Spleen (tissue), 11 donors: Measurements from ENCODE around the gene XBP1. TPM values are rescaled to one million over a fixed set of nuclear protein-coding genes. Genes with fewer than 3 reads are reported as not detected.
"Not testable (repeated sequence)": the region's sequence is repeated elsewhere in the genome, so short reads cannot be mapped to it uniquely, and the experiment has no call there.

Experiments used
- DNase-seq: peaks from one replicate; pipeline ENCODE4 v3.0.0-alpha.2; 2020
- H3K27ac ChIP-seq, 8 donors: fragments of 200-600 bp; sonication (generic) in 7 of 8; 1 replicate in 4 of 8; 2 replicates in 4 of 8; pipeline versions ENCODE4 v1.5.0 to v1.8.0; 2016 to 2021; ENCODE audit warnings: inconsistent platforms in 4 of 8, mild to moderate bottlenecking in 4 of 8, moderate library complexity in 1 of 8
- H3K27me3 ChIP-seq, 7 donors: fragments of 200-600 bp; sonication (generic) in 6 of 7; replicated peaks in 1 of 7; 1 replicate in 4 of 7; 2 replicates in 3 of 7; pipeline versions ENCODE4 v1.5.0 to v1.8.0; 2016 to 2021; ENCODE audit warnings: inconsistent platforms in 3 of 7, mild to moderate bottlenecking in 1 of 7
- H3K36me3 ChIP-seq, 6 donors: fragments of 200-600 bp; sonication (generic) in 5 of 6; 1 replicate in 4 of 6; 2 replicates in 2 of 6; pipeline versions ENCODE4 v1.5.0 to v1.8.0; 2016 to 2021; ENCODE audit warnings: inconsistent platforms in 2 of 6
- H3K4me1 ChIP-seq, 6 donors: fragments of 200-600 bp; sonication (generic) in 5 of 6; 1 replicate in 3 of 6; 2 replicates in 3 of 6; pipeline versions ENCODE4 v1.5.0 to v1.8.0; 2016 to 2021; ENCODE audit warnings: inconsistent platforms in 3 of 6
- H3K4me3 ChIP-seq, 8 donors: fragments of 200-600 bp; sonication (generic) in 7 of 8; 1 replicate in 4 of 8; 2 replicates in 4 of 8; pipeline versions ENCODE4 v1.5.0 to v1.8.0; 2016 to 2021; ENCODE audit warnings: inconsistent platforms in 4 of 8, mild to moderate bottlenecking in 4 of 8, moderate library complexity in 2 of 8
- H3K9me3 ChIP-seq, 8 donors: fragments of 200-600 bp; sonication (generic) in 7 of 8; 1 replicate in 4 of 8; 2 replicates in 4 of 8; pipeline versions ENCODE4 v1.5.0 to v1.8.0; 2016 to 2021; ENCODE audit warnings: inconsistent platforms in 4 of 8
- CTCF ChIP-seq, 11 experiments: fragments of 200-600 bp in 7 of 11; fragments of 450-650 bp in 4 of 11; sonication (generic) in 4 of 11; IDR thresholded peaks in 8 of 11; conservative IDR thresholded peaks in 3 of 11; 1 replicate in 7 of 11; 2 replicates in 4 of 11; pipeline versions ENCODE4 v1.4.0 to v1.8.0; 2016 to 2021; ENCODE audit warnings: antibody characterized with exemption in 11 of 11, inconsistent platforms in 4 of 11, mild to moderate bottlenecking in 1 of 11
- POLR2A ChIP-seq, 3 donors: fragments of 450-650 bp; IDR thresholded peaks; one replicate each; pipeline ENCODE4 v1.5.1; 2017; ENCODE audit warnings: antibody characterized with exemption in 3 of 3, mild to moderate bottlenecking in 1 of 3
- POLR2AphosphoS5 ChIP-seq, 3 donors: sonication (generic); formaldehyde crosslinking; IDR thresholded peaks; one replicate each; pipeline ENCODE4 v1.5.1; 2017; ENCODE audit warnings: antibody characterized with exemption in 3 of 3
- WGBS, 5 donors: extraction: QIAGEN DNeasy Blood & Tissue Kit in 3 of 5; methylation state at CpG; one replicate each; pipeline versions ENCODE4 v1.1.5 to v1.1.7; 2013 to 2018; 5-methylcytosine and 5-hydroxymethylcytosine counted together
- intact Hi-C: fragments of 100-400 bp; cut with DNase I; formaldehyde crosslinking; loops from one replicate; pipeline ENCODE4 v1.15.0; 2023; ENCODE audit warnings: low total_unique reads
- polyA plus RNA-seq, 3 donors: library from polyadenylated mRNA; stranded (reverse); fragments of 200-250 nt; gene quantifications; one replicate each; pipeline ENCODE4 v1.2.1, GENCODE V29; 2013
- small RNA-seq, 4 donors: library from RNA; depleted of rRNA; stranded (forward); fragments of <200 nt; gene quantifications; one replicate each; pipeline ENCODE3, GENCODE V24; 2016
- total RNA-seq, 7 donors: library from RNA; depleted of rRNA in 3 of 7; stranded (reverse); fragments of >200 nt in 3 of 7; fragmentation: NEBNext Ultra II Directional in 4 of 7; extraction: Animal tissue kit (Norgen Biotek cat#: 25700) in 4 of 7; gene quantifications; one replicate each; pipeline versions ENCODE4 v1.1.0 to v1.2.1, GENCODE V29; 2016 to 2021
- donor health status: healthy with polysubstance abuse.
- donor health status: DM: no; HTN: no; CAD: no; lungs with moderate emphysema.
- donor health status: DM: no; HTN: no; CAD: no.
- donor health status: Bipolar disorder and iron deficiency.
- donor health status: healthy.
- donor health status: DM: no; HTN: no; CAD: no.
- donor health status: DM: yes; HTN: yes; CAD: no.

Gene XBP1
- total and polyA plus RNA-seq, 10 donors: 26.8 to 703 (median 219) TPM

- Histone ChIP-seq H3K27me3 (no peaks in the 10 kb centered on the region), H3K4me1 (peaks cover 0 to 20% (median 12%) of the 10 kb centered on the region in 6 donors), H3K27ac (peak overlapping the region in 6 of 8 donors; percentile 7 to 68 (median 53)), H3K36me3 (peaks cover 0 to 12% (median 2%) of the 10 kb centered on the region in 6 donors), H3K9me3 (no peaks in the 10 kb centered on the region), H3K4me3 (peak overlapping the region in 2 of 8 donors; percentile 13 to 43)
- no peak for TF ChIP-seq POLR2AphosphoS5 (IDR thresholded peaks at IDR 0.05)
- TF ChIP-seq POLR2A (IDR thresholded peaks at IDR 0.05): no peak
- TF ChIP-seq CTCF (IDR thresholded peaks at IDR 0.05 in 8 of 11, conservative IDR thresholded peaks at IDR 0.05 in 3 of 11): no peak
- WGBS, 5 donors: 67 to 79% (median 73%) methylated on average over 3 of the region's 3 CpGs
- intact Hi-C loops: no loop called here
- DNase-seq: peak; percentile 14
These were observed 40.4 kb downstream of the XBP1 start for GRCh38 chr22:28759861-28760560.

- H3K27ac ChIP-seq, H3K27me3 ChIP-seq, H3K4me3 ChIP-seq, DNase-seq, H3K9me3 ChIP-seq, H3K4me1 ChIP-seq, intact Hi-C loops: not testable (repeated sequence)
- H3K36me3 ChIP-seq: peaks cover 0 to 52% (median 8%) of the 10 kb centered on the region in 6 donors
- 96 to 98% (median 97%) methylated on average over 3 of the region's 3 CpGs for WGBS, 5 donors
These were observed 45.9 kb downstream of the XBP1 start for GRCh38 chr22:28754512-28754911.

- Histone ChIP-seq H3K36me3 (peaks cover 3 to 81% (median 41%) of the 10 kb centered on the region in 6 donors), H3K9me3 (no peaks in the 10 kb centered on the region), H3K4me3 (no peak overlapping the region), H3K4me1 (peaks cover 0 to 20% (median 8%) of the 10 kb centered on the region in 6 donors), H3K27ac (no peak overlapping the region), H3K27me3 (no peaks in the 10 kb centered on the region)
- no peak for DNase-seq
- WGBS, 5 donors: 91 to 93% (median 91%) methylated on average over 6 of the region's 6 CpGs
- intact Hi-C loops: no loop called here
- TF ChIP-seq CTCF (IDR thresholded peaks at IDR 0.05 in 8 of 11, conservative IDR thresholded peaks at IDR 0.05 in 3 of 11): no peak
- no peak for TF ChIP-seq POLR2AphosphoS5 (IDR thresholded peaks at IDR 0.05)
- no peak for TF ChIP-seq POLR2A (IDR thresholded peaks at IDR 0.05)
These were observed 49.9 kb downstream of the XBP1 start for GRCh38 chr22:28750471-28750881.

Small RNA genes within 50 kb of the gene (small RNA-seq; reads per million reads assigned to genes)
- gene Z93930.1: 0 reads per million in 4 donors

Other genes starting within 250 kb of the XBP1 start
- gene TTC28, start 120.7 kb downstream of the XBP1 start, total RNA-seq: 10 to 100 TPM; 22.6 to 69.0 (median 39.5) TPM
- gene TTC28, start 120.7 kb downstream of the XBP1 start, polyA plus RNA-seq: 1 to 10 TPM in 1 of 3 donors, under 1 TPM in 2; 0.62 to 2.8 (median 0.76) TPM
- 10 to 100 TPM in 4 of 7 donors, 1 to 10 TPM in 3; 8.1 to 18.9 (median 10.6) TPM for gene CHEK2, start 58.7 kb downstream of the XBP1 start, total RNA-seq
- 10 to 100 TPM; 17.4 to 21.2 (median 19.8) TPM for gene CHEK2, start 58.7 kb downstream of the XBP1 start, polyA plus RNA-seq
- gene HSCB, start 58.5 kb downstream of the XBP1 start, total RNA-seq: 10 to 100 TPM; 13.5 to 24.5 (median 17.2) TPM
- 10 to 100 TPM; 24.8 to 26.6 (median 26.2) TPM for gene HSCB, start 58.5 kb downstream of the XBP1 start, polyA plus RNA-seq
- 10 to 100 TPM; 15.0 to 33.0 (median 25.3) TPM for gene CCDC117, start 27.9 kb downstream of the XBP1 start, total RNA-seq
- 10 to 100 TPM in 1 of 3 donors, 1 to 10 TPM in 2; 6.6 to 10.4 (median 9.7) TPM for gene CCDC117, start 27.9 kb downstream of the XBP1 start, polyA plus RNA-seq
- 1 to 10 TPM; 1.9 to 4.5 (median 3.4) TPM for gene ZNRF3, start 83.0 kb upstream of the XBP1 start, total RNA-seq
- under 1 TPM; 0.15 to 0.51 (median 0.30) TPM for gene ZNRF3, start 83.0 kb upstream of the XBP1 start, polyA plus RNA-seq